Gastrocnemius medialis (tissue), 4 donors: ENCODE results near the gene PTPRE.

Source experiments
- CTCF ChIP-seq, 5 experiments: fragments of 450-650 bp in 3 of 5; fragments of 200-600 bp in 2 of 5; sonication (generic) in 2 of 5; IDR thresholded peaks in 4 of 5; conservative IDR thresholded peaks in 1 of 5; 1 replicate in 4 of 5; 2 replicates in 1 of 5; pipeline ENCODE4 v1.5.1; 2016 to 2019; ENCODE audit warnings: antibody characterized with exemption in 5 of 5, mild to moderate bottlenecking in 3 of 5, moderate library complexity in 3 of 5
- POLR2A ChIP-seq, 2 donors: fragments of 450-650 bp; IDR thresholded peaks; one replicate each; pipeline ENCODE4 v1.6.1; 2017; ENCODE audit warnings: antibody characterized with exemption in 2 of 2, mild to moderate bottlenecking in 2 of 2, moderate library complexity in 2 of 2

- TF ChIP-seq POLR2A (IDR thresholded peaks at IDR 0.05) (no peak), CTCF (IDR thresholded peaks at IDR 0.05 in 4 of 5, conservative IDR thresholded peaks at IDR 0.05 in 1 of 5) (no peak)
Measured at GRCh38 chr10:127984945-127985344, 78.0 kb downstream of the PTPRE start.
